HG03196 (cell line): Measurements from ENCODE around the gene WEE2.
"Not testable (repeated sequence)": the region's sequence is repeated elsewhere in the genome, so short reads cannot be mapped to it uniquely, and the experiment has no call there.

Source experiments
- ATAC-seq: cut with Tn5 transposase; IDR thresholded peaks from one replicate; pipeline ENCODE4 v1.9.1; 2021; ENCODE audit not compliant: unreplicated experiment

The WEE2 gene

DNA sequence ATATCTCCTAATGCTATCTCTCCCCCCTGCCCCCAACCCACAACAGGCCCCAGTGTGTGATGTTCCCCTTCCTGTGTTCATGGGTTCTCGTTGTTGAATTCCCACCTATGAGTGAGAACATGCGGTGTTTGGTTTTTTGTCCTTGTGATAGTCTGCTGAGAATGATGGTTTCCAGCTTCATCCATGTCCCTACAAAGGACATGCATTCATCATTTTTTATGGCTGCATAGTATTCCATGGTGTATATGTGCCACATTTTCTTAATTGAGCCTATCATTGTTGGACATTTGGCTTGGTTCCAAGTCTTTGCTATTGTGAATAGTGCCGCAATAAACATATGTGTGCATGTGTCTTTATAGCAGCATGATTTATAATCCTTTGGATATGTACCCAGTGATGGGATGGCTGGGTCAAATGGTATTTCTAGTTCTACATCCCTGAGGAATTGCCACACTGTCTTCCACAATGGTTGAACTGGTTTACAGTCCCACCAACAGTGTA, 62.0 kb downstream of the WEE2 start:
- not testable (repeated sequence) for ATAC-seq

- ATAC-seq, result no peak
These were observed 68.2 kb downstream of the WEE2 start, which contains the start of gene TAS2R4 for GRCh38 chr7:141776374-141776773. Gene TAS2R4 (plus strand): TSS chr7:141776674. CDS start chr7:141778489, 1,815 bp downstream.
